Activated CD8-positive, alpha-beta memory T cell treated with anti-CD3 and anti-CD28 coated beads for 24 hours (primary cell): ENCODE results near the gene HBA1.
"Not testable (repeated sequence)": the region's sequence is repeated elsewhere in the genome, so short reads cannot be mapped to it uniquely, and the experiment has no call there.

Experiments
- DNase-seq: peaks from one replicate; pipeline ENCODE4 v3.0.0-alpha.2; 2020

HBA1 gene

DNA sequence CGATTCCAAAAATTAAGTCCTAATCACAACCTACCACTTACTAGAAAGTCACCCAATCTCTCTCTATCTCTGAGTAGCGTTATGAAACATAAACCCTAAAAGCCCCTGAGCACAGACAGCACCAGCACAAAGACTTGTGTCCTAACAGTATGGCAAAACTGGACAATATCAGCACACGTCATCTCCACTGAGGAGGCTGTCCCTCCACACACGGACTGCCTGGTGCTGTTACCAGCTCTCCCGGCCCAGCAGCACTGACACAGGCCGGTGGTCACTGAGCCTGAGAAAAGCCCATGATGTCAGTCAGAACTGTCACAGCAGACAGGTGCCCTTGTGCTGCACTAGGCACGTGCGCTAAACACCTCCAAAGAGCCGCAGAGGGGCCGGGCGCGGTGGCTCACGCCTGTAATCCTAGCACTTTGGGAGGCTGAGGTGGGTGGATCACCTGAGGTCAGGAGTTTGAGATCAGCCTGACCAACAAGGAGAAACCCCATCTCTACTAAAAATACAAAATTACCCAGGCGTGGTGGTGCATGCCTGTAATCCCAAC lies 35.2 kb downstream of the HBA1 start:
- not testable (repeated sequence) for DNase-seq

DNA sequence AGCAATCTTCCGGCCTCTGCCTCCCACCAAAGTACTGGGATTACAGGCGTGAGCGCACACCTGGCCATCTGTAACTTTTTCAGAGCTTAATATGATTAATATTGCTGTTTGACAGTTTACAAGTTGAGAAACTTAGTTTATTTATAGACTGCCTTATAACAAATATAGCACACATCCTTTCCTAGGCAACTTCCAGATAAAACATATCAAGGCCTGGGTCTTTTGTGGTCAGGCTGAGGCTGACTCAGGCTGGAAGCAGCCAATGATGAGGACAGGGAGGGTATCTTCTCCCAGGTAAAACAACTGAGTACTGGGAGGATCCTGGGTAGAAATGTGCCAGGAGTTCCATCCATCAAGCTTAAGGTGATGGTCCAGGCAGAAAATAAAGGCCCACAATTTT lies 36.5 kb downstream of the HBA1 start:
- DNase-seq = no peak

DNA sequence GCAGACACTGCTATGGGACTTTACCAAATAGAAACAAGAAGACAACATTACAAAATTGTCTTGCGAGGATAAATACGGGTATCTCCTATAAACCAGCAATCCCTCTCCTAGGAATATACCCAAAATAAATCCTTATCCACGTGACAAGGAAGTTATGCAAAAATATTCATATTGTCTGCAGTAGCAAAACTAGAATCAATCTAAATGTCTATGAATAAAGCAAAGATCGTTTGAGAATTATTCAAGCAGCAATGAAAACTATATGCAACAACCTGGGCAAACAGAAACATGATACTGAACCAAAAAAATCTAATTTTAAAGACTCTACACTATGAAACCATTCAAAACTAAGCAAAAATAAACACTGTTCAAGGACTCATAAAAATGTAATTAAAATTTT lies 43.5 kb downstream of the HBA1 start:
- DNase-seq = no peak
